Ovary (tissue), 3 donors: Measurements from ENCODE around the gene ROBO2.

Source experiments
- CTCF ChIP-seq, 3 donors: fragments of 450-650 bp in 2 of 3; fragments of 200-600 bp in 1 of 3; IDR thresholded peaks; one replicate each; pipeline versions ENCODE4 v1.5.1 to v1.8.0; 2016 to 2022; ENCODE audit warnings: antibody characterized with exemption in 3 of 3, mild to moderate bottlenecking in 1 of 3
- POLR2A ChIP-seq: fragments of 450-650 bp; IDR thresholded peaks from one replicate; pipeline ENCODE4 v1.6.1; 2017; ENCODE audit warnings: antibody characterized with exemption, mild to moderate bottlenecking, moderate library complexity
- donor health status: DM: no; HTN: no; CAD: no.

- TF ChIP-seq CTCF (IDR thresholded peaks at IDR 0.05) (no peak), POLR2A (no peak)
Observed at GRCh38 chr3:77577264-77577663, 537.4 kb downstream of the ROBO2 start.
